ENCODE results near the gene ORC3.
"Not testable (repeated sequence)": the region's sequence is repeated elsewhere in the genome, so short reads cannot be mapped to it uniquely, and the experiment has no call there.

Gene ORC3

DNA sequence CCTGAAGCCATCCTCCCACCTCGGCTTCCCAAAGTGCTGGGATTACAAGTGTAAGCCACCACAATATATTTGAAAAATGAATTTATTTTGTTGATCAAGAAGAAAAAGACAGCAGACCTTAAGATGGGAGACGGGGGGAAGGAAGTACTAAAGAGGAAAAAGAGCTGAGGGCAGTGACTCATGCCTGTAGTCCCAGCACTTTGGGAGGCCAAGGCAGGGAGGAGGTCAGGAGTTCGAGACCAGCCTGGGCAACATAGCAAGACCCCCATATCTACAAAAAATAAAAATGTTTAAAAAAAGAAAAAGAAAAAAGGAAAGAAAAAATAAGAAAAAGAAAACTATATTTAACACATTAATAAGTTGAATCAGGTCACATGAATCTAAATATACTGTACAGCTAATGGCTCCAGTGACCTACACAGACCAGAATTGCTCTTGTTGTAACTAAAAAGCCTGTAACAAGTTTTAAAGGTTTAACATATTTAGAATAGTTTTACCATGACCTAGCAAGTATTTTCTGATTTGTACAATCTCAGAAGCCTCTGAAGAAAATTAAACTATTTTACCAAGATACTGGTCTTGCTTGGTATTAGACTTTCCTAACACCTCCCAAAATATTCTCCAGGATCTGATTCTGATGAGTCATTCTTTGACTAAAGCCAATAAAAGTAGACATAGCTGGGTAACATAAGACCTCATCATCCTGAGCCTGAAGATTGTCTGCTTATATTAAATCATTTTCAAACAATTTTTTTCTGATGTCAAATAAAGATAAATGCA lies 116.4 kb downstream of the ORC3 start:
- Mint-ChIP-seq H3K4me1 (peaks cover 8% of the 10 kb centered on the region), H3K4me3 (no peak overlapping the region), H3K9me3 (no peaks in the 10 kb centered on the region), H3K27ac (ENCODE audit: low read depth) (no peak overlapping the region), H3K27me3 (no peaks in the 10 kb centered on the region), H3K36me3 (ENCODE audit: insufficient read depth) (peaks cover 9% of the 10 kb centered on the region)
- DNase-seq (ENCODE audit: low spot score in 2 of 2) = no peak
- ATAC-seq (replicated peaks; ENCODE audit: extremely low read depth, poor library complexity, severe bottlenecking) = no peak

DNA sequence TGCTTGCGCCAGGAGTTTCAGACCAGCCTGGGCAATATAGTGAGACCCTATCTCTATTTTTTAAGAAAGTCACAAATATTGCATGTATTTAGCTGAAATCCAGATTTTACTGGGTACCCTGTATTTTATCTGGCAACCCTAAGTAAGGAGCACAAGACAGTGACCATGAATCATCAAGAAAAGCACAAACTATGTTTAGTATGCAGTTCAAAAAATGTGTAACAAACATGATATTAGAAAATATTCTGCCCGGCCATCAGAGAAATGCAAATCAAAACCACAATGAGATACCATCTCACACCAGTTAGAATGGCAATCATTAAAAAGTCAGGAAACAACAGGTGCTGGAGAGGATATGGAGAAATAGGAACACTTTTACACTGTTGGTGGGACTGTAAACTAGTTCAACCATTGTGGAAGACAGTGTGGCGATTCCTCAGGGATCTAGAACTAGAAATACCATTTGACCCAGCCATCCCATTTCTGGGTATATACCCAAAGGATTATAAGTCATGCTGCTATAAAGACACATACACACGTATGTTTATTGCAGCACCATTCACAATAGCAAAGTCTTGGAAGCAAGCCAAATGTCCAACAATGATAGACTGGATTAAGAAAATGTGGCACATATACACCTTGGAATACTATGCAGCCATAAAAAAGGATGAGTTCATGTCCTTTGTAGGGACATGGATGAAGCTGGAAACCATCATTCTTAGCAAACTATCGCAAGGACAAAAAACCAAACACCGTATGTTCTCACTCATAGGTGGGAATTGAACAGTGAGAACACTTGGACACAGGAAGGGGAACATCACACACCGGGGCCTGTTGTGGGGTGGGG lies 118.9 kb downstream of the ORC3 start:
- DNase-seq (ENCODE audit: low spot score in 2 of 2); H3K27me3 Mint-ChIP-seq; ATAC-seq (replicated peaks; ENCODE audit: extremely low read depth, poor library complexity, severe bottlenecking); H3K27ac Mint-ChIP-seq (ENCODE audit: low read depth); H3K4me3 Mint-ChIP-seq; H3K4me1 Mint-ChIP-seq; H3K9me3 Mint-ChIP-seq; H3K36me3 Mint-ChIP-seq (ENCODE audit: insufficient read depth): not testable (repeated sequence)

DNA sequence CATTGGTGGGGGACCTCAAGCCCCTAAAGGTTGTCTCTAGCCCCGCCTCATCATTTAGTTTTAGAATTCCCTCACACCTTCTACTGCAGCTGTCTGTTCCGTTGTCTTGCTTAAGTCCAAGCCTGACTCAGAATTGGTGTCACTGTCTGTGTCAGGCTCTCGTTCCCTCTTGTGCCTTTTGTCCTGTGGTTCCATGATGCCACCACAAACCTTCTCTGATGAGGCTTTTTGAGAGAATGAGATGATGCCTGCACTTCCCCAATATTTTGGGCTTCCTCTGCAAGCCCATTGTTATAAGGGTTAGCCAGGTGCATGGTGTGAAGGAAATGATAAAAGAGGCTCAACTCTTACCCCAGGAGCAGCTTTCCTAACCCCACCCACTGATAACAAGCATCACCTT lies 120.2 kb downstream of the ORC3 start:
- Mint-ChIP-seq H3K9me3 (no peaks in the 10 kb centered on the region), H3K27ac (ENCODE audit: low read depth) (no peak overlapping the region), H3K4me1 (peaks cover 7% of the 10 kb centered on the region), H3K36me3 (ENCODE audit: insufficient read depth) (peaks cover 1% of the 10 kb centered on the region), H3K4me3 (no peak overlapping the region), H3K27me3 (no peaks in the 10 kb centered on the region)
- no peak for DNase-seq (ENCODE audit: low spot score in 2 of 2)
- no peak for ATAC-seq (replicated peaks; ENCODE audit: extremely low read depth, poor library complexity, severe bottlenecking)

DNA sequence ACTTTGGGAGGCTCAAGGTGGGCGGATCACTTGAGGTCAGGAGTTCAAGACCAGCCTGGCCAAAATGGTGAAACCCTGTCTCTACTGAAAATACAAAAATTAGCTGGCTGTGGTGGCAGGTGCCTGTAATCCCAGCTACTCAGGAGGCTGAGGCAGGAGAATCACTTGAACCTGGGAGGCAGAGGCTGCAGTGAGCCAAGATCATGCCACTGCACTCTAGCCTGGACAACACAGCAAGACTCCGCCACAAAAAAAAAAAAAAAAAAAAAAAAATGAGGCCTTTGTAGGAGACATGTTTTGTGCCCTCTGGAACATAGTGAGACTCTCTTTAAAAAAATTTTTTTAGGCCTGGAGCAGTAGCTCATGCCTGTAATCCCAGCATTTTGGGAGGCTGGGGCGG lies 122.8 kb downstream of the ORC3 start:
- not testable (repeated sequence) for ATAC-seq (replicated peaks; ENCODE audit: extremely low read depth, poor library complexity, severe bottlenecking); H3K27ac Mint-ChIP-seq (ENCODE audit: low read depth); H3K36me3 Mint-ChIP-seq (ENCODE audit: insufficient read depth); H3K4me1 Mint-ChIP-seq; H3K27me3 Mint-ChIP-seq; H3K4me3 Mint-ChIP-seq; H3K9me3 Mint-ChIP-seq; DNase-seq (ENCODE audit: low spot score in 2 of 2)

DNA sequence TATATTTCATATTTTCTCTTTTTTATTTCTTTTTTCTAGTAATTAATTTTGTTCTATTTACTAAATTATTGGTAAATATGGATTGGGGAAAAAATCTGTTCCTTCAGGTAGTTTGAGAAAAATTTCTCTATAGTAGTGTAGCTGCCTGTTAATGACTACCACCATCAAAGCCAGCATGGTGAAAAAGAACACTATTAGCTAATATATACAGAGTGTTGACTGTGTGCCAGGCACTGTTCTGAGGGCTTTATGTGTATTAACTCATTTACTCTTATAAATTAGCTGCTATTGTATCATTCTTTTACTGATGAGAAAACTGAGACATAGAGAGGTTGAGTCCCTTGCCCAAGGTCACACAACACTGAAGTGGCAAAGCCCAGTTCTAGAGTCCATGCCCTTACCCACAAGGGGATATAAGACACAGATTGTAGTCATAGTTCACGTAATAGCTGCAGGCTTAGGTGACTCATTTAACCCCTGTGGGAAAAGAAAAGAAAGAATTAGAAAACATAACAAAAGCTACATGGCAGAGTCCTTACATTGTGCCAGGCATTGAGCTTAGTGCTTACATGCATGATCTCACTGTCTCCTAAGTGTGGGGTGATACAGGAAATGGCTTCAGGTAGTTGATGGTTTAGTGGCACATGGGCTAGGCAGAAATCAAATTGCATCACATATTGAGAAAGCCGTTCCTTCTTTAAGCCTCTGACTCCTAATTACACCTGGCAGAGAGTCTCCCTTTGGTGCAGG lies 124.3 kb downstream of the ORC3 start:
- DNase-seq (ENCODE audit: low spot score in 2 of 2) = no peak
- no peak overlapping the region for H3K27ac Mint-ChIP-seq (ENCODE audit: low read depth)
- no peak overlapping the region for H3K4me3 Mint-ChIP-seq
- peaks cover 18% of the 10 kb centered on the region for H3K4me1 Mint-ChIP-seq
- no peaks in the 10 kb centered on the region for H3K9me3 Mint-ChIP-seq
- H3K36me3 Mint-ChIP-seq (ENCODE audit: insufficient read depth) = no peaks in the 10 kb centered on the region
- no peaks in the 10 kb centered on the region for H3K27me3 Mint-ChIP-seq
- ATAC-seq (replicated peaks; ENCODE audit: extremely low read depth, poor library complexity, severe bottlenecking) = no peak

Data from central memory CD8-positive, alpha-beta T cell (primary cell).